OCI-M1 (cell line): ENCODE results near the gene SLC27A4.

Experiments used
- DNase-seq: peaks from one replicate; lab custom pipeline; 2025; lab: John Stamatoyannopoulos, UW

Gene SLC27A4

DNA sequence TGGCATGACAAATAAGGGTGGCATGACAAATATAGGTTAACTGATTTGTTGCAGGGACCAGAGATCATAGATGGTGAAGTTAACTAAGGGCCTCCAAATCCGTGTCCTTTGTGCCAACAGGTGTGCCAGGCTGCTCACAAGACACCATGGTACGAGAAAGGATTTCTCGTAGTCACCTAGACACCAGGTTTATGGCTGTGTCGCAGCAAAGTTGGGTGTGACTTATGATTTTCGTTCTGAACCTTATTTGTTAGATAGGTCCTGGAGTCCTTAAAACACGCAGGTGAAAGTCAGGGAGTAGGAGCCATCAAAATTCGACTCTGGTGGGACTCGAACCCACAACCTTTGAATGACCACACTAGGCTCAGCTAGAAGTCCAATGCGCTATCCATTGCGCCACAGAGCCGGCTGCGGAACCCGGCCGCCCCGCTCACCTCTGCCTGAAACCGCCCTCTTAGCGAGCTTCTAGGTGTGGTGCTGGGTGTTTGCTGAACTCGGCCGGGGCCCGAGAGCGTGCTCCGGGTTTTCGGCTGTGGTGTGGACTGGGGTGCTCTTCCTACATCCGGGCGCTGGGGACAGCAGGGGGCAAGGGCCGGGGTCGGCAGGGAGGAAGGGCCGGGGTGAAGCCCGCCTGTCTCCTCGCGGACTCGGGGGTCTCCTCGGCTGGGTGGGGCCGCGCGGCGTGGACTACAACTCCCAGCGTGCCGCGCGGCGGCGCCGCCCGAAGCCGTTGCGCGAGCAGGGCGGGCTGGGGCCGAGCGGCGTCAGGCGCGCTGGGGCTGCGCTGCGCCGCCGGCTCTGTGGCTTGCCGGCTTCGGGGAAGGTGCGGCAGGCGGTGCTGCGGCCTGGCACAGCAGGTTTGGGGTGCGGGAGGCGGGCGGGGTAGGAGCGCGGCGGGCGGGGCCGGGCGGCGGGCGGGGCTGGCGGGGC lies at the start of gene SLC27A4:
Gene SLC27A4 (plus strand): TSS at position 767 of the 930 bp plus-strand sequence. CDS start 2,606 bp downstream, outside the sequence.
- DNase-seq = peak; percentile 83

DNA sequence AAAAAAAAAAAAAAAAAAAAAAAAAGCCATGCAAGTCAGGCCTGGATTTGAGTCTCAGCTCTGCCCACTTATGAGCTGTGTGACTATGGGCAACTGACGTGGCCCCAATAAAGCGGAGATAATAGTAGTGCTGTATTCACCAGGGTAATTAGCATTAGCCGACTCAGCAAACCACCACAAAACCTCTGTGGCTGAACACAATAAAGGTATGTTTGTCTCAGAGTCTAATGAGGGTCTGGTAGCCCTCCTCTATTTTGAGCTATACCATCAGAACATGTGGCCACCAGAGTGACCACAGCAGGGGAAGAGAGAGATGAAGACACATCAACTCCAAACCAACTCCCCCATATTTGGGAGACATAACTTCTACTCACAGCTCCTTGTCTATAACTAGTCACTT lies 48.3 kb upstream of the SLC27A4 start:
- no peak for DNase-seq

DNA sequence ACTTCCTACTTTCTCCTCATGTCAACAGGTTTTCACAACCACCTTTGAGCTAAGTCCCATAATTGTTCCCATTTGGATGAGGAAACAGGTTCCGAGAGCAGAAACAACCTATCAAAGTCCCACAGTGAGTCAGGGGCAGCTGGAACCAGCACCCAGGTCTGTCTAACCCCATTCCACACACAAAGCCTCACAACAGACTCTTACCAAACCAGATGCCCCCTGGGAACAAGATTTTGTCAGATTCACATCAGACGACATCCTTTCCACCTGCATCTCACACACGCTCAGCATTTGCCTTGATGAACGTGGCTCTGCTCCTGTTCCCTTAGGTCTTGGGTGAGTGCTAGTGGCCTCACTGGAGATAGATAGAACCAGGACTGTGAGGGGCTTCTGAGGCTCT lies 47.2 kb upstream of the SLC27A4 start:
- no peak for DNase-seq

DNA sequence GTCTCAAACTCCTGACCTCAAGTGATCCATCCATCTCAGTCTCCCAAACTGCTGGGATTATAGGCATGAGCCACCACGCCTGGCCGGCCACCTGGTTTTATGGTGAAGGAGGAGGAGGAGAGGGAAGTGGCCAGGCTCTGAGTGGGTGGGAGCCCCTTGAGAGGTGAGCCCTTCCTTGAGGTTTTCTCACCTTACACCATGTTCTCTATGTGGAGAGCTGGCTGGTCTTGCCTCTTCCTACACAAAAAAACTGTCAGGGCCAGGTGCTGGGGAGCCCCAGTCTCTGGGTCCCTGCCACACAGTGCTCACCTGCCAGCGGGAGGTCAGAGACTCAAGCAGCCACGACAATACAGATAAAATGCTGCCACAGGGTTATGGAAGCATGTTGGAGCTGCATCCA lies 46.2 kb upstream of the SLC27A4 start:
- no peak for DNase-seq

DNA sequence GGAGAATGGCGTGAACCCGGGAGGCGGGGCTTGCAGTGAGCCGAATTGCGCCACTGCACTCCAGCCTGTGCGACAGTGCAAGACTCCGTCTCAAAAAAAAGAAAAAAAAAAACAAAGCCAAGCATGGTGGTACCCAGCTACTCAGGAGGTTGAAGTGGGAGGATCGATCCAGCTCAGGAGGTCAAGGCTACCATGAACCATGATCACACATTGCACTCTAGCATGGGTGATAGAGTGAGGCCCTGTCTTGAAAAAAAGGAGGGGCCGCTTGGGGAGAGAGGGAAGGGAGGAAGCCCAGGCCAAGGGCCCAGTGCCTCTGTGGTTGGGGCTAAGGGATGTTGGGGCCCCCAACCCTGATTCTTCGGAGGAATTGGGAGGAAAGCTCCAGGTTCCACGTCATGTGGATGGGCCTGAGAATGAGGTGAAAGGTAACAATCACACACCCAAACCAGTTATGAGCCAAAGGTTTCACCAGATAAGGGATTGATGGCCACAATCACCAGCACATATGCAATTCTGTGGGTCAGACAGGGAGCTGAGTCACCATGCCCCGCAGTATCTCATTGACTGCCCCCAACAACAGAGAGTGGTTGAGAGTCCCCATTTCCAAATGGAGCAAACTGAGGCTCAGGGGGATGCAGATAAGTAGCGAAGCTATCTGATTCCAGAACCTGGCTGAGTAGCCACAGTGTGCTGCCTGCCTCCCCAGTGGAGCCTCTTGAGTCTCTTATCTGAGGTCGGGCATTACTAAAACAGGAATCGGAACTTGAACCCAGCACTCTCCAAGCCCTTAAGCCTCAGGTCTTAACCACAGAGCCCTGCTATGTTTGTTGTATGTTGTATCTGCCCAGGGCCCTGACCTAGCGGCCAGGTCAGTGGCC lies 43.7 kb upstream of the SLC27A4 start:
- peak; percentile 89 for DNase-seq

DNA sequence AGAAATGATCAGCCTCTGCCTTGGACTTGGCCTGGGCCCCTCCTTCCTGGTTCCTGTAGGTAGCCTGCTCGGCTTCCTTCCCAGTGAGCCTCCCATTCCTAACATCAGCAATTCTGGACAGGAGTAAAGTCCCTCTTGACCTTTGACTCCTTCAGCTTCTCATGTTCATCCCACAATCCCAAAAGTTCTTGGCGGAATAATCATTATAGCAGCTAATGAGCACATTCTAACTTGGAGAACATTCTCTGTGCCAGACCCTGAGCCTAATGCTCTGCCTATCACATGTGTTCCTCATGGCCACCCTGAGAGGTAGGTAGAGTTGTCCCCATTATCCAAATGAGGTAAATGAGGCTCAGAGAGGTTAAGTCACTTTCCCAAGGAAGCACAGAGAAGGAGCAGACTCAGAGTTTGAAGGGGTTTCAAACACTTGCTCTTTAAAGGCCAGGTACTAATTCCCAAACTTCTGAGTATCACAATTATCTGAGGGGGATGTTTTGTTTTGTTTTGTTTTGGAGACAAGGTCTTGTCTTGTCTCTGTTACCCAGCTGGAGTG lies 43.0 kb upstream of the SLC27A4 start:
- no peak for DNase-seq

DNA sequence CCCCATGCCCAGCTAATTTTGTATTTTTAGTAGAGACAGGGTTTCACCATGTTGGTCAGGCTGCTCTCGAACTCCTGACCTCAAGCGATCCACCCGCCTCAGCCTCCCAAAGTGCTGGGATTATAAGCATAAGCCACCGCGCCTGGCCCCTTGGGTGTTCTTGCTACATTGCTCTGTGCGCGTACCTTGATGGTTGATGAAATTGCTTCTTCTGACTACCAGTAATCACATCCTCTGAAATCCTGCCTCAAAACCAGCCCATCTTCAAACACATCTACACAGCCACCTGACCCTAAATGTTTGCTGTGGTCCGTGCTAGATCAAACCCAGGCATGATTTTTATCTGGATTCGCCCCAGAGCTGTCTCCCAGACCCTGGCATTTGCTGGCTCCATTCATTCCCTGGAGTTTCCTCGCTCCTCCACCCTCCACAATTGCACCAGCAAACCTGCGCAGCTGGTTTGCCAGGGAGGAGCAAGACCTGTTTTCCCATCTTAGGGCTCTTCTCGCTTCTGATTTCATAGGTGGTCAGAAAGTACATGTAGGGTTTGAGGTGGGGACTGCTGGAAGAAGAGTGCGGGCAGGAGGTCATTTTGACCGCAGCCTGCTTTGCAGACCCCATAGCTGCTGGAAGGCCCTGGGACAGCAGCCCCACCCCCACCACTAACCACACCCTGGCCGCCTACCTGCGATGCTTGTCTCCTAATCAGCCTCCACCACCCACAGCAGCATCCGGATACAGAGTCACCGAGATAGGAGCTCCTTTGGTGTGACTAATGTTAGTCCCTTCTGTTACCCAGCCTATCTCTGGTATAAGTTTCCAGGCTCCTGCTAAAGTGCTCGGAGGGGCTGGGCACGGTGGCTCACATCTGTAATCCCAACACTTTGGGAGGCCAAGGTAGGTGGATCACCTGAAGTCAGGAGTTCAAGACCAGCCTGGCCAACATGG lies 41.5 kb upstream of the SLC27A4 start:
- no peak for DNase-seq

DNA sequence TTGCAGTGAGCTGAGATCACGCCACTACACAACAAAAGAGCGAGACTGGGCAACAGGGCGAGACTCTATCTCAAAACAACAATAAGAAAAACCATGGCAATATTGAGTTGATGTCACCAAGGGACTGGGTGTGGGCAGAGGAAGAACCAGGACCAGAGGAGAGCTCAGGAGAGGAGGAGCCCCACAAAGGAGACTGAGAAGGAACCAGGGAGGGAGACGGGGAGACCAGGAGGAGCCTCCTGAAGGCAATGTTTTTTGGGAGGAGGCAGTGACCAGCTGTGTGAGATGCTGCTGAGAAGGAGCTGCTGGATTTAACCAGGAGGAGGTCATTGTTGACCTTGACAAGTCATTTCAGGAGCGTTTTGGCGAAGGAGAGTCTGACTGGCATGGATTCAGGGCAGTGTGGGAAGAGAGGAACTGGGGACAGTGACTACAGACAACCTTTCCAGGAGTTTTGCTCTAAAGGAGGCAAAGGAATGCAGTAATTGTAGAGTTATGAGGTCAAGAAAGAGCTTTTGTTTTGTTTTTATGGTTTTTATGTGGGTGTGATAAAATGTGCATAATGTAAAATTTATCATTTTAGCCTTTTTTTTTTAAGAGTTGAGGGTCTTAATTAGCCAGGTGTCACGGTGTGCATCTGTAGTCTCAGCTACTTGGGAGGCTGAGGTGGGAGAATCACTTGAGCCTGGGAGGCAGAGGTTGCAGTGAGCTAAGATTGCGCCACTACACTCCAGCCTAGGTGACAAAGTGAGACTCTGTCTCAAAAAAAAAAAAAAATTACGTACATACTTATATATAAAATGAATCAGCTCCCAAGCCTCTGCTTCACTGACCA lies 36.0 kb upstream of the SLC27A4 start:
- DNase-seq = no peak

DNA sequence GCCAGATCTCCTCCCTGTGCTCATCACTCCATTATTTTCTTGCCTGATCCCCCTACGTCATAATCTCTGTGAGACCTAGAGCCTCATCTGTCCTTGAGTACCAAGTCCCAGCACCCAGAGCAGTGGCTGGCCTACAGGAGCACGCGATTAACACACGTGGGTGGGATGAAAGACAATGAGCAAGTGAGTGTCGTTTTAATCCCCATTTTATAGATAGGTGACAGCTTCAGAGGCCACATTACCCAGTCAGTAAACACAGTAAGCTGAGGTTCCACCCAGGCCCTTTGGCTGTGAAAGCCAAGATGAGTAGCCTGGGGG lies 35.4 kb upstream of the SLC27A4 start:
- no peak for DNase-seq

DNA sequence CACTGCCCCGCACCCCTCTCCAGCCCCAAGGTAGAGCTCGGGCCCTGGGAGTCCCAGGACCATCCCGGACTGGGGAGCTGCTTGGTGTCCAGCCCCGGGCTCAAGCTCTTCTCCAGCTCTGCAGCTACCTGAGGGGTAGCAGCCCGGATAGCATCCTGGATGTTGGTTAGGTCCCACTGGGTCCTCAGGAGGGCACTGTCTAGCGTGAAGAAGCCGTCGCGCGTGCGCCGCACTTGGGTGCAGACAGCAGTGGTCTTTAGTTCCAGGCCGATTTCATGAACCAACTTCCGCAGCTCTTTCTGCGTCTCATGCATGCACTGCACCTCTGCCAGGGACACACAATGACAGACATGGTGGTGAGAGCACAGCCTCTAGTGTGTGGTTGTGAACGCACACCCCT lies 30.8 kb upstream of the SLC27A4 start:
- no peak for DNase-seq

DNA sequence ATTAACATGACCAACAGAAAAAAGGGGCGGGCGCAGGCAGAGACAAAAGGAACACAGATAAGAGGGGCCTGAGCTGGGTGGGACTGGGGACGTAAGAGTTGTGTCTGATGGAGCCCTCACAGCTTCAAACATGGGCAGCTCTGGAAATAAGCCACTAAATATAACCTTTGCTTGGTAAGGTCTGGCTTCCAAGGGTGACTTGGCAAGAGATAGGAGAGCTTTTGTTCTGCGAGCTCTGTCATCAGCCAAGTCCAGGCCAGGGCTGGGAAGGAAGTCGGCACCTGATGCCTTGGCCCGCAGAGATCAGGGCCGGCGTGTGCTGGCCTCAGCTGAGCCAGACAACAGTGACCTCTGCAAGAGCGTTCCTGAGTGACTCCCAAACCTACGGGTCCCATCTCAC lies 29.9 kb upstream of the SLC27A4 start:
- no peak for DNase-seq

DNA sequence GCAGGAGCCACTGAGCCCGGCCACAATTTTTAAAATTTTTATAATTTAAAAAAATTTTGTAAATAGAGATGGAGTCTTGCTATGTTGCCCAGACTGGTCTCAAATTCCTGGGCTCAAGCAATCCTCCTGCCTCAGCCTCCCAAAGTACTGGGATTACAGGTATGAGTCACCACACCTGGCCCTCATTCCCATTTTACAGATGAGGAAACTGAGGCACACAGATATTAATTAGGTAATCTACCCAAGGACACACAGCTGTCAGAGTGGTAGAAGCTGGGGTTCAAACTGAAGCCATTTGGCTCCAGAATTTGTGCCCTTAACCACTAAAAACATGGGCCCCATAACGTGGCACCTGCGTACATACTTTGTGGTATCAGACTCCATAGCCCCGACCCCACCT lies 25.6 kb upstream of the SLC27A4 start:
- no peak for DNase-seq

DNA sequence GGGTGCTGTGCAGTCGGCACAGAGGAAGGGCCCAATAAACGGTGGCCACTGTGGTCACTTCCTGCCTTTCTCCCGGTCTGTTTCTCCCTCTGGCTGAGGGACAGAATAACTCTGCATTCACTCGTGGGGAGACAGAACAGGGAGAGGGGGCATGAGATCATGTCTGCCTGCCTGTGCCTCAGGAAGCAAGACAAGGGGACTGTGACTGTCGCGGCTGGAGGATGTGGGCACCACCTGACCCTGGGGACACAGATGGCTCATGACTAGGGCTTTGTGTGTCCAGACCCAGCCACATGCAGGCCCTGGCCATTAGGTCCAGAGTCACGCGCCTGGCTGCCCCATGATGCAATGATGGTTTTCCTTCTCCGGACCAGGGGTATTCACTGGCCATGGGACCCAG lies 23.9 kb upstream of the SLC27A4 start:
- no peak for DNase-seq

DNA sequence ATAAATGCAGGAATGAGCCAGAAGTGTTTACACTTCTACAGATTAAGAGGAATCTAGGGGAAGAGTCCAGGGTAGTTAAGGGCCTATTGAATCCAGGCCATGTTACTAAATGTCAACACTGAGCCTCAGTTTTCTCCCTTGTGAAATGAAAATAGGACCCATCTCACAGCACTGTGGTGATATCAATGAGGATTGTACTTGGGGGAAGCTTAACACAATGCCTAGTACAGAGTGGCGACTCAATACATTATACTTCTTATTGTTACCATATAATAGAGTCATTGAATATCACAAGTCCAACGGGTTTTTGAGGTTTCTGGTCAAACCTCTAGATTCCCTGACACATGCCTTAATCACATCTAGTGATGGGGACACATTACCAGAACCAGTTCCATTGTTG lies 22.7 kb upstream of the SLC27A4 start:
- no peak for DNase-seq

DNA sequence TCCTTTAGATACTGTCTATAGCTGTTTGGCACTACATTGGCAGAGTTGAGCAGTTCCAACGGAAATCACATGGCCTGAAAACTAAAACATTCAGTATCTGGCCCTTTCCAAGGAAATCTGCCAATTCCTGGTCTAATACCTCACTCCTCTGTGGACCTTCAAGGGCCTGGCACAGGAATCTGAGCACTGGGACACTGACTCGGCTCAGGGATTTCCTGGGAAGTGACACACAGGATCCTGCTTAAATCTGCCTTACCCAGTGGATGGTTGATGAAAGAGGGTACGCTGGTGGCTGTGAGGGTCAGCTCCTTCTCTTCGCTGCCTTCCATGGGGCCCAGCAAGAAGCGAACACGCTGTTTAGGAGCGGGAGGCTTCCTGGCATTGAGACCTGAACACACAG lies 19.0 kb upstream of the SLC27A4 start:
- DNase-seq = no peak

DNA sequence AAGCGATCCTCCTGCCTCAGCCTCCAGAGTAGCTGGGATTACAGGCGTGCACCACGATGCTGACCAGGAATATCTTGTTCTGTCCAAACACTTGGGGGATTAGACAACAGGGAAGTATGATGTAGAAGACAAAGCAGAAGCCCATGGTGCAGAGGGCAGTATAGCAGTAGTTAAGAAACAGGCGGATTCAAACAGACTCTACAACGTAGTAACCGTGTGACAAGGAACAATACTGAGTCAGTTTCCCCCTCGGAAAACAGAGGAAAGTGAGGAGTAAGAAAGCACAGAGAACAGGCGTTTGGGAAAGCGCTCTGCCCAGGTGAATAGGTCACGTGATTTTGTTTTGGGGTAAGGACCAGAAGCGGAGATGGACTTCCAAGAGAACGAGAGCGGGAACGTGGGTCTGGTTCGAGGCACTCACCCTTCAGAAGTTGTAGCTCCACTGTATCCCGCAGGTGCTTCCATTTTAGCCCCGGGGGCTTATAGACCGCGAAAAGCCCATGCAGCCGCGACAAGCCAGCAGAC lies 18.4 kb upstream of the SLC27A4 start:
- DNase-seq = no peak

DNA sequence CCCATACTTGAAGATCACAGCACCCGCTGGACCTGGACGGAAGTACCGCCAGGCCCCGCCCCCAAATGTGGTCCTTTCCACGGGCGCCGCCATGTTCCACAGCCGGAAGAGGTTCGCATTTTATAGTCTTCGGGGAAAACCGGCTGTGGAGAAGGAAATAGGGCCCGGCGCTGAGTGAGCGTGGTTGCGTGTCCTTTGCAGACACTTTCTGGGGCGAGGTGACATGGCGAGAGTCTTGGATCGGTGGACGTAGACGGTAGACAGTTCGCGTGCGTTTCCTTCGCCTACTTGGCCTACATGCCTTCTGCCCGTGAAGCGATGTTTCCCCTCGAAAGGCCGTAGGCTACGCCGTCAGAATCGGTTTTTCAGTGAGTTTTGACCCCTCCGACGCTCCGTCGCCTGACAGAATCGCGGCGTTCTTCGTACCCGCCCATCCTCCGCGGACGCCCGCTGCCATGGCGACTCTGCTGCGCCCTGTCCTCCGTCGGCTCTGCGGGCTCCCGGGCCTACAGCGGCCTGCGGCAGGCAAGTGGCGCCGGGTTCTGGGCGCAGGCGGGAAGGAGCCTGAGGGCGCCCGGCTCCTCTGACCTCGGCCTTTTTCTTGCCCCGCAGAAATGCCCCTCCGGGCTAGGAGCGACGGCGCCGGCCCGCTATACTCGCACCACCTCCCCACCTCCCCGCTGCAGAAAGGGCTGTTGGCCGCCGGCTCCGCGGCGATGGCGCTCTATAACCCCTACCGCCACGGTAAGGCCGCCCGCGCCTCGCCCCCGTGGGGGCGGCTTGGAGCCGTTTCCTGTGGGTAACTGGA lies 17.7 kb upstream of the SLC27A4 start, which contains the start of the genes COQ4 and TRUB2:
Gene COQ4 (plus strand): TSS at position 436 of the 808 bp plus-strand sequence. CDS start 20 bp downstream, at position 456.
Gene TRUB2 (minus strand): TSS at position 44 of the 808 bp plus-strand sequence. CDS start 39 bp downstream, at position 5.
- DNase-seq = peak; percentile 97

DNA sequence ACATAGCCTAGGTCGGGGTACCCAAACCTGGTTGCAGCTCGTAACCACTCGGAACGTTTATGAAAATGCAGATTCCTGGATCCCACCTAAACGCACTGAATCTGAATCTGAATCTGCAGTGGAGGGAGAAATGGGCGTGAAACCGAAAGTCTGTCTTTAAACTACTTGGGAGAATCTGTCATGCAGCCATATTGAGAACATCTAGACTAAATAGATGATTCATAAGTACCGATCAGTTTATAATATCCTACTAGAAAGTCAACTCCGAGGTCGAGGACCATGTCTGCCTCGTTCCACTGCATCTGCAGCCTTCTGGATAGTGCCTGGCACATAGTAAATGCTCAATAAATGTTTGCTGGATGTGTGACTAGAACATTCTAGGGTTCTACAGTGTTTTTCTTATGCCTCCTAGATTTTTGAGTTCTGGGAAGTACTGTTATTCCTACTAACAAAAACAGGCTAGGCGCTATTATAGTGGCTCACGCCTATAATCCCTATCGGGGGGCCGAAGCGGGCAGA lies 17.1 kb upstream of the SLC27A4 start:
- DNase-seq = peak; percentile 56

DNA sequence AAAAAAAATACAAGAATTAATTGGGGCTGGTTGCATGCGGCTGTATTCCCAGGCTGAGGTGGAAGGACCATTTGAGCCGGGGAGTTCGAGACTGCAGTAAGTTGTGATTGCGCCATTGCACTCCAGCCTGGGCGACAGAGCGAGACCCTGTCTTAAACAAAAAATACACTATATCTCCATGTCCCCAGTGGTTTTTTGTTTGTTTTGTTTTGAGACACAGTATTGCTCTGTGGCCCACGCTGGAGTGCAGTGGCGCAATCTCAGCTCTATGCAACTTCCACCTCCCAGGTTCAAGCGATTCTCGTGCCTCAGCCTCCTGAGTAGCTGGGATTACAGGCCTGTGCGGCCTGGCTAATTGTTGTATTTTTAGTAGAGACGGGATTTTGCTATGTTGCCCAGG lies 16.5 kb upstream of the SLC27A4 start:
- DNase-seq = no peak
